HepG2 (cell line): Measurements from ENCODE around the gene RBM6. TPM values are rescaled to one million over a fixed set of nuclear protein-coding genes. Genes with fewer than 3 reads are reported as not detected.

ENCODE experiments used
- ATAC-seq: fragments of 200-7000 bp; cut with Tn5 transposase; 3 replicates; pipeline ENCODE4 v1.9.1; 2020; ENCODE audit warnings: mild to moderate bottlenecking, moderate library complexity
- BruUV-seq: library from RNA; stranded (reverse); fragments of 400-500 nt; replicated peaks from 2 replicates; lab custom pipeline; 2021; lab: Mats Ljungman, UMichigan
- CTCF ChIA-PET: fragments of 300-600 bp; formaldehyde crosslinking; extraction: SDS; loops from one replicate; lab custom pipeline; 2021; ENCODE audit warnings: low total read pairs, inconsistent platforms, low intra/inter-chr PET ratio; lab: Yijun Ruan, JAX
- POLR2A ChIA-PET: fragments of 350-600 bp; sonication (Branson Sonifier 250); formaldehyde crosslinking; loops from one replicate; lab custom pipeline; 2020; ENCODE audit warnings: antibody characterized with exemption, inconsistent platforms; lab: Yijun Ruan, JAX
- DNase-seq: peaks from one replicate; pipeline ENCODE4 v3.0.0-alpha.2; 2015; ENCODE audit warnings: low spot score
- FAIRE-seq: peaks from 3 replicates; lab custom pipeline; 2011; peaks lifted over from hg19 to GRCh38; lab: Jason Lieb, UNC
- H2AFZ ChIP-seq: one replicate; pipeline ENCODE4 v1.6.1; 2011; ENCODE audit warnings: low read length, inconsistent platforms
- H3K27ac ChIP-seq: fragments of 300-600 bp; 3 replicates; pipeline ENCODE4 v1.8.0; 2011; ENCODE audit warnings: mixed run types, mild to moderate bottlenecking, mixed read lengths, low read length, inconsistent platforms; ENCODE audit not compliant: insufficient read depth; ENCODE audit errors: extremely low read length
- H3K27me3 ChIP-seq, 2 experiments: fragments of 200-600 bp in 1 of 2; 2 replicates in 1 of 2; 3 replicates in 1 of 2; pipeline versions ENCODE4 v1.6.0 to v1.8.0; 2011; ENCODE audit warnings: low read length in 2 of 2, mild to moderate bottlenecking in 2 of 2, moderate library complexity in 2 of 2, inconsistent platforms in 1 of 2; ENCODE audit not compliant: insufficient read depth in 2 of 2, control insufficient read depth in 1 of 2
- H3K36me3 ChIP-seq, 2 experiments: fragments of 200-600 bp in 1 of 2; replicated peaks in 1 of 2; 2 replicates in 1 of 2; 3 replicates in 1 of 2; pipeline versions ENCODE4 v1.5.1 to v1.8.0; 2011; ENCODE audit warnings: low read length in 2 of 2, inconsistent platforms in 1 of 2; ENCODE audit not compliant: insufficient read depth in 2 of 2, control insufficient read depth in 1 of 2
- H3K4me1 ChIP-seq: 2 replicates; pipeline ENCODE4 v1.5.1; 2012; ENCODE audit warnings: low read length, inconsistent platforms; ENCODE audit not compliant: insufficient read depth
- H3K4me2 ChIP-seq: 2 replicates; pipeline ENCODE4 v1.6.0; 2011; ENCODE audit warnings: low read depth, low read length, inconsistent platforms
- H3K4me3 ChIP-seq, 3 experiments: fragments of 200-600 bp in 1 of 3; sonication (generic), shearing (Covaris generic) in 1 of 3; replicated peaks in 1 of 3; 2 replicates each; pipeline ENCODE4 v1.5.1; 2011 to 2016; ENCODE audit warnings: low read length in 3 of 3, inconsistent platforms in 2 of 3, low read depth in 2 of 3, mild to moderate bottlenecking in 2 of 3, control low read depth in 1 of 3, mixed read lengths in 1 of 3; ENCODE audit not compliant: insufficient read depth in 1 of 3
- H3K79me2 ChIP-seq: one replicate; pipeline ENCODE4 v1.6.1; 2011; ENCODE audit warnings: low read length, inconsistent platforms; ENCODE audit not compliant: insufficient read depth
- H3K9ac ChIP-seq: 2 replicates; pipeline ENCODE4 v1.6.0; 2011; ENCODE audit warnings: mild to moderate bottlenecking, low read depth, low read length, inconsistent platforms; ENCODE audit not compliant: insufficient read depth
- H3K9me3 ChIP-seq: 2 replicates; pipeline ENCODE4 v1.5.1; 2012; ENCODE audit warnings: mild to moderate bottlenecking, low read length
- H4K20me1 ChIP-seq: 2 replicates; pipeline ENCODE4 v1.6.0; 2011; ENCODE audit warnings: inconsistent platforms, mild to moderate bottlenecking, low read length, moderate library complexity; ENCODE audit not compliant: insufficient read depth
- CHD4 ChIP-seq: fragments of 200-600 bp; sonication (generic); IDR thresholded peaks from 2 replicates; pipeline ENCODE4 v1.7.0; 2017; ENCODE audit warnings: mild to moderate bottlenecking, low read length, borderline replicate concordance
- MATR3 ChIP-seq: sonication (generic); formaldehyde crosslinking; IDR thresholded peaks from 2 replicates; pipeline ENCODE4 v1.4.0; 2020; ENCODE audit warnings: missing genetic modification reagents
- MAZ ChIP-seq, 2 experiments: sonication (generic) in 1 of 2; formaldehyde crosslinking in 1 of 2; IDR thresholded peaks; 2 replicates each; pipeline versions ENCODE4 v1.5.0 to v1.6.1; 2012 to 2020; ENCODE audit warnings: low read depth in 2 of 2, mild to moderate bottlenecking in 2 of 2, borderline replicate concordance in 1 of 2, improper control_type of control experiment in 1 of 2, low read length in 1 of 2, missing genetic modification reagents in 1 of 2, moderate library complexity in 1 of 2
- NR2F1 ChIP-seq, 2 experiments: fragments of 450-650 bp in 1 of 2; formaldehyde crosslinking in 1 of 2; IDR thresholded peaks; 2 replicates each; pipeline versions ENCODE4 v1.5.0 to v1.6.1; 2016 to 2020; ENCODE audit warnings: mild to moderate bottlenecking in 1 of 2, missing compliant biosample characterization in 1 of 2, missing genetic modification reagents in 1 of 2, moderate library complexity in 1 of 2
- PITX1 ChIP-seq: sonication (generic); formaldehyde crosslinking; IDR thresholded peaks from 2 replicates; pipeline ENCODE4 v1.5.1; 2020; ENCODE audit warnings: mild to moderate bottlenecking, missing genetic modification reagents
- SALL2 ChIP-seq: sonication (generic); formaldehyde crosslinking; IDR thresholded peaks from 2 replicates; pipeline ENCODE4 v1.8.1; 2023; ENCODE audit warnings: mild to moderate bottlenecking, missing genetic modification reagents, inconsistent platforms
- TSC22D2 ChIP-seq: sonication (generic); formaldehyde crosslinking; IDR thresholded peaks from 2 replicates; pipeline ENCODE4 v1.5.1; 2020; ENCODE audit warnings: missing genetic modification reagents, mild to moderate bottlenecking, borderline replicate concordance
- ZNF180 ChIP-seq: sonication (generic); formaldehyde crosslinking; IDR thresholded peaks from 2 replicates; pipeline ENCODE4 v1.4.0; 2020; ENCODE audit warnings: low read depth, missing genetic modification reagents, borderline replicate concordance
- ZNF350 ChIP-seq: sonication (generic); formaldehyde crosslinking; IDR thresholded peaks from 2 replicates; pipeline ENCODE4 v1.4.0; 2020; ENCODE audit warnings: mild to moderate bottlenecking, low read depth, missing genetic modification reagents, borderline replicate concordance
- ZNF577 ChIP-seq: sonication (generic); formaldehyde crosslinking; IDR thresholded peaks from 2 replicates; pipeline ENCODE4 v1.4.0; 2020; ENCODE audit warnings: mild to moderate bottlenecking, low read depth, missing genetic modification reagents, borderline replicate concordance
- ZNF605 ChIP-seq: sonication (generic); formaldehyde crosslinking; IDR thresholded peaks from 2 replicates; pipeline ENCODE4 v1.8.0; 2022; ENCODE audit warnings: mild to moderate bottlenecking, missing genetic modification reagents
- ZNF615 ChIP-seq: sonication (generic); formaldehyde crosslinking; IDR thresholded peaks from 2 replicates; pipeline ENCODE4 v1.5.0; 2020; ENCODE audit warnings: mild to moderate bottlenecking, missing genetic modification reagents, borderline replicate concordance
- ZNF672 ChIP-seq: sonication (generic); formaldehyde crosslinking; IDR thresholded peaks from 2 replicates; pipeline ENCODE4 v1.8.1; 2022; ENCODE audit warnings: missing genetic modification reagents
- ZNF800 ChIP-seq: sonication (generic); formaldehyde crosslinking; IDR thresholded peaks from 2 replicates; pipeline ENCODE4 v1.4.0; 2020; ENCODE audit warnings: missing genetic modification reagents
- WGBS: methylation state at CpG from one replicate; pipeline ENCODE4 v1.1.6; 2017; ENCODE audit warnings: low lambda C conversion rate; 5-methylcytosine and 5-hydroxymethylcytosine counted together
- in situ Hi-C: cut with HindIII; loops from 2 replicates; pipeline ENCODE4 v1.10.0; 2017; ENCODE audit warnings: low pct_unique_long_range_greater_than_20kb; ENCODE audit not compliant: extremely low pct_ligation_motif_present
- intact Hi-C: fragments of 100-400 bp; cut with micrococcal nuclease; formaldehyde crosslinking; loops from one replicate; pipeline ENCODE4 v1.10.0; 2022; ENCODE audit not compliant: unreplicated experiment
- polyA plus RNA-seq, 8 experiments: library from polyadenylated mRNA; depleted of rRNA in 3 of 8; stranded (reverse) in 7 of 8; unstranded in 1 of 8; fragments of >200 nt; fragmentation: Illumina TruSeq in 4 of 8; extraction: Trizol in 4 of 8; gene quantifications; 2 replicates each; pipeline versions ENCODE4 v1.2.1 to v1.2.3, GENCODE V29; 2011 to 2016; ENCODE audit warnings: low read depth in 4 of 8, missing spikeins in 1 of 8, mixed read lengths in 1 of 8; ENCODE audit not compliant: insufficient read depth in 1 of 8
- total RNA-seq, 5 experiments: library from RNA; depleted of rRNA; stranded (reverse); fragments of >200 nt; fragmentation: Illumina TruSeq; extraction: Trizol; gene quantifications; 2 replicates each; pipeline ENCODE4 v1.2.3, GENCODE V29; 2016; ENCODE audit warnings: low read depth in 1 of 5
- TF ChIP-seq, protein P1 (sequence below): sonication (generic); formaldehyde crosslinking; IDR thresholded peaks from 2 replicates; pipeline ENCODE4 v1.5.0; 2020; ENCODE audit warnings: missing genetic modification reagents

RBM6 gene
- total and polyA plus RNA-seq, 2 of the 13 experiments (the other 11 are each of a cell fraction or from before 2014, with no cell fraction given) = 72.7 to 86.1 TPM

- TF ChIP-seq TSC22D2 (CRISPR knock-in tag) (peak; percentile 46; the same call in 1 of the 2 replicates), ZNF180 (CRISPR knock-in tag) (no peak), ZNF577 (CRISPR knock-in tag) (no peak)
- TF ChIP-seq, protein P1, sequence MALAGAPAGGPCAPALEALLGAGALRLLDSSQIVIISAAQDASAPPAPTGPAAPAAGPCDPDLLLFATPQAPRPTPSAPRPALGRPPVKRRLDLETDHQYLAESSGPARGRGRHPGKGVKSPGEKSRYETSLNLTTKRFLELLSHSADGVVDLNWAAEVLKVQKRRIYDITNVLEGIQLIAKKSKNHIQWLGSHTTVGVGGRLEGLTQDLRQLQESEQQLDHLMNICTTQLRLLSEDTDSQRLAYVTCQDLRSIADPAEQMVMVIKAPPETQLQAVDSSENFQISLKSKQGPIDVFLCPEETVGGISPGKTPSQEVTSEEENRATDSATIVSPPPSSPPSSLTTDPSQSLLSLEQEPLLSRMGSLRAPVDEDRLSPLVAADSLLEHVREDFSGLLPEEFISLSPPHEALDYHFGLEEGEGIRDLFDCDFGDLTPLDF (CRISPR knock-in tag) = peak; percentile 81
These were observed 10.4 kb upstream of the RBM6 start, which contains the start of gene MON1A (continued) for GRCh38 chr3:49929291-49930167.

- FAIRE-seq (no peak), ATAC-seq (peak; percentile 2), DNase-seq (no peak)
- ChIA-PET POLR2A (interaction anchor here (1.0 to 3.0 kb wide), 10 partner anchors 10 to 241 kb away, joined by 3 to 93 read pairs (median 4); partner anchors contain the start of genes MST1, RBM6, RNF123 and UBA7), CTCF (interaction anchor here (1.4 kb wide), 1 partner anchor 10 kb away, joined by 3 read pairs; the partner anchor contains the start of gene RBM6)
- H3K27me3 ChIP-seq = no peaks in the 10 kb centered on the region
- in situ Hi-C loops (no loop called here), intact Hi-C loops (loop anchor here (1.0 kb wide), 1 partner anchor 9 kb away; no protein-coding TSS in a partner anchor)
- H3K9me3 ChIP-seq = no peaks in the 10 kb centered on the region
- peaks cover 46% of the 10 kb centered on the region for H3K4me1 ChIP-seq
- H3K4me2 ChIP-seq = peak overlapping the region; percentile 85
- H3K4me3 ChIP-seq = peak overlapping the region; percentile 68 to 83 (median 70)
- peak overlapping the region; percentile 46 for H2AFZ ChIP-seq
- BruUV-seq = TSS peak; percentile 94
- H3K36me3 ChIP-seq = no peaks in the 10 kb centered on the region
- H3K9ac ChIP-seq = peak overlapping the region; percentile 66
- no peaks in the 10 kb centered on the region for H4K20me1 ChIP-seq
- H3K27ac ChIP-seq = peak overlapping the region; percentile 81
- WGBS = 2% methylated on average over 16 of the region's 16 CpGs
- H3K79me2 ChIP-seq = no peaks in the 10 kb centered on the region
- TF ChIP-seq ZNF672 (CRISPR knock-in tag) = no peak
- peak; percentile 1; the same call in 1 of the 2 replicates for TF ChIP-seq PITX1 (CRISPR knock-in tag)
- TF ChIP-seq ZNF605 (CRISPR knock-in tag) = peak; percentile 54; the same call in 1 of the 2 replicates
- TF ChIP-seq ZNF350 (CRISPR knock-in tag) = peak; percentile 16; the same call in 1 of the 2 replicates
- TF ChIP-seq ZNF800 (CRISPR knock-in tag) = 0 out of 2 replicates have a peak, but pooled peaks have one; percentile 19
- no peak for TF ChIP-seq ZNF615 (CRISPR knock-in tag)
- no peak for TF ChIP-seq SALL2
- TF ChIP-seq CHD4 = no peak
- TF ChIP-seq NR2F1 (CRISPR knock-in tag; IDR thresholded peaks at IDR 0.05) = 0 out of 4 replicates have a peak, but pooled peaks of 1 of the 2 experiments have one; percentile 4
- TF ChIP-seq MATR3 (CRISPR knock-in tag) = no peak
- TF ChIP-seq MAZ (IDR thresholded peaks at IDR 0.05; ENCODE audit: borderline replicate concordance, low read depth, low read length) = no peak
- 0 out of 2 replicates have a peak, but pooled peaks have one; percentile 5 for TF ChIP-seq MAZ (CRISPR knock-in tag; IDR thresholded peaks at IDR 0.05; ENCODE audit: low read depth)
These were observed 9.7 kb upstream of the RBM6 start for GRCh38 chr3:49930168-49930690.
